RWPE2 (cell line): Measurements from ENCODE around the gene CPSF4L.
"Not testable (repeated sequence)": the region's sequence is repeated elsewhere in the genome, so short reads cannot be mapped to it uniquely, and the experiment has no call there.

Source experiments
- ATAC-seq: fragments of 200-7000 bp; cut with Tn5 transposase; 3 replicates; pipeline ENCODE4 v1.9.1; 2021; ENCODE audit warnings: low read depth
- DNase-seq: peaks from one replicate; pipeline ENCODE4 v3.0.0-alpha.2; 2020; ENCODE audit warnings: low spot score
- H3K27ac ChIP-seq: fragments of 450-650 bp; 2 replicates; pipeline ENCODE4 v1.5.1; 2017; ENCODE audit warnings: mild to moderate bottlenecking; ENCODE audit not compliant: poor library complexity, severe bottlenecking
- H3K27me3 ChIP-seq: fragments of 250-450 bp; sonication (Bioruptor Pico); 2 replicates; pipeline ENCODE4 v1.5.1; 2021; ENCODE audit warnings: mild to moderate bottlenecking, moderate library complexity; ENCODE audit not compliant: insufficient read depth, poor library complexity, severe bottlenecking
- H3K36me3 ChIP-seq: fragments of 250-450 bp; sonication (Bioruptor Pico); 2 replicates; pipeline ENCODE4 v1.5.1; 2020; ENCODE audit warnings: low read depth, mild to moderate bottlenecking, moderate library complexity
- H3K4me1 ChIP-seq: fragments of 250-450 bp; sonication (Bioruptor Pico); 2 replicates; pipeline ENCODE4 v1.5.1; 2021; ENCODE audit warnings: mild to moderate bottlenecking, moderate library complexity; ENCODE audit not compliant: insufficient read depth, poor library complexity, severe bottlenecking
- H3K4me3 ChIP-seq: fragments of 250-450 bp; sonication (Bioruptor Pico); 2 replicates; pipeline ENCODE4 v1.5.1; 2021; ENCODE audit warnings: mild to moderate bottlenecking, moderate library complexity; ENCODE audit not compliant: severe bottlenecking
- H3K9me3 ChIP-seq: fragments of 250-450 bp; sonication (Bioruptor Pico); 2 replicates; pipeline ENCODE4 v1.5.1; 2021; ENCODE audit warnings: mild to moderate bottlenecking, moderate library complexity; ENCODE audit not compliant: severe bottlenecking
- TF ChIP-seq, protein P1 (sequence below): fragments of 450-650 bp; IDR thresholded peaks from one replicate; pipeline ENCODE4 v1.5.1; 2017; ENCODE audit warnings: mild to moderate bottlenecking, moderate library complexity; ENCODE audit not compliant: poor library complexity, severe bottlenecking

The CPSF4L gene

GRCh38 chr17:73261617-73261951 lies at the start of gene CPSF4L:
Gene CPSF4L, minus strand, starts transcription at chr17:73261880. Its CDS starts 62 bp downstream, at chr17:73261818.
- no peaks in the 10 kb centered on the region for H3K4me1 ChIP-seq
- no peaks in the 10 kb centered on the region for H3K36me3 ChIP-seq
- H3K4me3 ChIP-seq: no peak within 1 kb of the TSS
- no peak for ATAC-seq
- H3K9me3 ChIP-seq: no peaks in the 10 kb centered on the region
- H3K27ac ChIP-seq: no peak within 1 kb of the TSS
- no peaks in the 10 kb centered on the region for H3K27me3 ChIP-seq
- TF ChIP-seq, protein P1, sequence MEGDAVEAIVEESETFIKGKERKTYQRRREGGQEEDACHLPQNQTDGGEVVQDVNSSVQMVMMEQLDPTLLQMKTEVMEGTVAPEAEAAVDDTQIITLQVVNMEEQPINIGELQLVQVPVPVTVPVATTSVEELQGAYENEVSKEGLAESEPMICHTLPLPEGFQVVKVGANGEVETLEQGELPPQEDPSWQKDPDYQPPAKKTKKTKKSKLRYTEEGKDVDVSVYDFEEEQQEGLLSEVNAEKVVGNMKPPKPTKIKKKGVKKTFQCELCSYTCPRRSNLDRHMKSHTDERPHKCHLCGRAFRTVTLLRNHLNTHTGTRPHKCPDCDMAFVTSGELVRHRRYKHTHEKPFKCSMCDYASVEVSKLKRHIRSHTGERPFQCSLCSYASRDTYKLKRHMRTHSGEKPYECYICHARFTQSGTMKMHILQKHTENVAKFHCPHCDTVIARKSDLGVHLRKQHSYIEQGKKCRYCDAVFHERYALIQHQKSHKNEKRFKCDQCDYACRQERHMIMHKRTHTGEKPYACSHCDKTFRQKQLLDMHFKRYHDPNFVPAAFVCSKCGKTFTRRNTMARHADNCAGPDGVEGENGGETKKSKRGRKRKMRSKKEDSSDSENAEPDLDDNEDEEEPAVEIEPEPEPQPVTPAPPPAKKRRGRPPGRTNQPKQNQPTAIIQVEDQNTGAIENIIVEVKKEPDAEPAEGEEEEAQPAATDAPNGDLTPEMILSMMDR: no peak
- no peak for DNase-seq

- Histone ChIP-seq H3K27me3 (no peaks in the 10 kb centered on the region), H3K36me3 (no peaks in the 10 kb centered on the region), H3K27ac (peak overlapping the region; percentile 87), H3K4me3 (peak overlapping the region; percentile 79), H3K4me1 (peaks cover 38% of the 10 kb centered on the region), H3K9me3 (no peaks in the 10 kb centered on the region)
- TF ChIP-seq, protein P1: no peak
- DNase-seq (no peak), ATAC-seq (peak; percentile 10)
These were observed 49.7 kb upstream of the CPSF4L start for GRCh38 chr17:73311428-73311780.

- H3K9me3 ChIP-seq: no peaks in the 10 kb centered on the region
- peaks cover 45% of the 10 kb centered on the region for H3K4me1 ChIP-seq
- H3K27me3 ChIP-seq: no peaks in the 10 kb centered on the region
- H3K36me3 ChIP-seq: no peaks in the 10 kb centered on the region
- H3K27ac ChIP-seq: peak overlapping the region; percentile 87
- DNase-seq (no peak), ATAC-seq (no peak)
- peak overlapping the region; percentile 79 for H3K4me3 ChIP-seq
- TF ChIP-seq, protein P1: no peak
These were observed 48.3 kb upstream of the CPSF4L start for GRCh38 chr17:73309727-73310596.

- ATAC-seq, H3K9me3 ChIP-seq, DNase-seq, H3K36me3 ChIP-seq, H3K4me3 ChIP-seq, H3K27me3 ChIP-seq: not testable (repeated sequence)
- Histone ChIP-seq H3K4me1 (peaks cover 55% of the 10 kb centered on the region), H3K27ac (peak overlapping the region; percentile 87)
These were observed 47.3 kb upstream of the CPSF4L start for GRCh38 chr17:73308959-73309358.

DNA sequence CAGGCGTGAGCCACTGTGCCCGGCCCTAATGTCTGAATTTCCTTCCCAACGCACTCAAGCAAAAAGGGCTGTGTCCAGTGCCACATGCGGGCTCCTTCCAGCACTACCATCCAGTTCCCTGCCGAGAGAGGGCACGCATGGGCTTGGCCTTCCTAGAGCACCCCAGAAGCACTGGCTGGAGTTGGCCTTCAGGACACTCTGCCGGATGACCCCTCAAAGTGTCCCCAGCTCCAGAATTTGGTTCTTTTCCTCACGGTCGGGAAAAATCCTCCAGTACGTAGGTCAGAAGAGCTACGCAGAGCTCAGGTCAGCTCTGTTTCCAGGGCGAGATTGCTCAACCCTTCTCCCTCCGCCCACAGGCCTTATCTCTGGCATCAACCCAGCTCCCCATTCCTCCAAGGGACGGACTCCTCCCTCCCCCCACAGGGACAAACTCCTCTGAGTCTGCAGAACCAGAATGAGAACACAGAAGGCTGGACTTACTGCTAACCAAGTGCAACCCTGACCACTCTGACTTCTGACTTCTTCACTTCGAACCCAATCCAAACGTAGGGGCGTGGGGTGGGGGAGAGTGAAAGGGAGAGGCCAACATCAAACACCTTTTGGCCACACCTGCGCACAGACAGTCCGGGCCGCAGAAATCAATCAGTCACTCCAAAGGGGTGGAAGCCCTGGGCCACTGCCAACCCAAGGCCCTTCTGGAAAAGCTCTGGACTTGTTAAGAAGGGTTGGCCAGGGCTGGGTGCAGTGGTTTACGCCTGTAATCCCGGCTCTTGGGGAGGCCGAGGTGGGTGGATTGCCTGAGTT lies 46.5 kb upstream of the CPSF4L start:
- no peaks in the 10 kb centered on the region for H3K27me3 ChIP-seq
- DNase-seq (peak; percentile 92), ATAC-seq (peak; percentile 26)
- peak overlapping the region; percentile 87 for H3K27ac ChIP-seq
- peaks cover 62% of the 10 kb centered on the region for H3K4me1 ChIP-seq
- TF ChIP-seq, protein P1: no peak
- no peaks in the 10 kb centered on the region for H3K36me3 ChIP-seq
- no peaks in the 10 kb centered on the region for H3K9me3 ChIP-seq
- no peak overlapping the region for H3K4me3 ChIP-seq
